SK-N-SH treated with all-trans-retinoic acid at 6 μM for 48 hours (cell line): ENCODE data around the gene PDSS2.

ENCODE experiments used
- ATAC-seq: fragments of 200-7000 bp; cut with Tn5 transposase; 3 replicates; pipeline ENCODE4 v1.9.1; 2020; ENCODE audit warnings: mild to moderate bottlenecking, moderate library complexity
- ARNTL ChIP-seq: fragments of 450-650 bp; formaldehyde crosslinking; IDR thresholded peaks from 2 replicates; pipeline ENCODE4 v1.5.0; 2020; ENCODE audit warnings: low read depth, mild to moderate bottlenecking, moderate library complexity, borderline replicate concordance
- BACH2 ChIP-seq: fragments of 250-450 bp; sonication (Bioruptor Pico); IDR thresholded peaks from 2 replicates; pipeline ENCODE4 v1.9.0; 2021; ENCODE audit warnings: mild to moderate bottlenecking, borderline replicate concordance
- CREB5 ChIP-seq: fragments of 250-450 bp; sonication (Bioruptor Pico); IDR thresholded peaks from 2 replicates; pipeline ENCODE4 v1.5.1; 2020; ENCODE audit warnings: low read depth, mild to moderate bottlenecking, moderate library complexity
- CSRNP3 ChIP-seq: fragments of 250-450 bp; sonication (Bioruptor Pico); IDR thresholded peaks from 2 replicates; pipeline ENCODE4 v1.5.1; 2021; ENCODE audit warnings: mild to moderate bottlenecking, moderate library complexity
- ISL1 ChIP-seq: fragments of 250-450 bp; sonication (Bioruptor Pico); IDR thresholded peaks from 2 replicates; pipeline ENCODE4 v2.1.2; 2022; ENCODE audit warnings: mild to moderate bottlenecking, moderate library complexity
- OSR1 ChIP-seq: fragments of 250-450 bp; sonication (Bioruptor Pico); IDR thresholded peaks from 2 replicates; pipeline ENCODE4 v1.8.0; 2022; ENCODE audit warnings: moderate library complexity, mild to moderate bottlenecking, inconsistent platforms
- PATZ1 ChIP-seq: fragments of 250-450 bp; sonication (Bioruptor Pico); IDR thresholded peaks from 2 replicates; pipeline ENCODE4 v1.8.0; 2020; ENCODE audit warnings: mild to moderate bottlenecking, moderate library complexity, borderline replicate concordance
- POU6F1 ChIP-seq: fragments of 250-450 bp; sonication (Bioruptor Pico); IDR thresholded peaks from 2 replicates; pipeline ENCODE4 v1.8.0; 2021; ENCODE audit warnings: low read depth, mild to moderate bottlenecking, moderate library complexity, borderline replicate concordance
- PPARA ChIP-seq: fragments of 250-450 bp; sonication (Bioruptor Pico); IDR thresholded peaks from 2 replicates; pipeline ENCODE4 v1.5.0; 2020; ENCODE audit warnings: mild to moderate bottlenecking, borderline replicate concordance
- RARB ChIP-seq: fragments of 250-450 bp; sonication (Bioruptor Pico); IDR thresholded peaks from 2 replicates; pipeline ENCODE4 v1.8.0; 2021; ENCODE audit warnings: mild to moderate bottlenecking, moderate library complexity
- SNAI2 ChIP-seq: fragments of 250-450 bp; sonication (Bioruptor Pico); IDR thresholded peaks from 2 replicates; pipeline ENCODE4 v1.5.0; 2020; ENCODE audit warnings: mild to moderate bottlenecking, moderate library complexity
- TCF4 ChIP-seq: fragments of 250-450 bp; sonication (Bioruptor Pico); IDR thresholded peaks from 2 replicates; pipeline ENCODE4 v1.8.0; 2021; ENCODE audit warnings: mild to moderate bottlenecking, moderate library complexity, borderline replicate concordance
- TOX ChIP-seq: fragments of 250-450 bp; sonication (Bioruptor Pico); IDR thresholded peaks from 2 replicates; pipeline ENCODE4 v1.8.0; 2021; ENCODE audit warnings: mild to moderate bottlenecking, moderate library complexity, borderline replicate concordance
- TSHZ2 ChIP-seq: fragments of 250-450 bp; sonication (Bioruptor Pico); IDR thresholded peaks from 2 replicates; pipeline ENCODE4 v1.5.0; 2020; ENCODE audit warnings: mild to moderate bottlenecking, moderate library complexity
- ZC3H10 ChIP-seq: fragments of 250-450 bp; sonication (Bioruptor Pico); IDR thresholded peaks from 2 replicates; pipeline ENCODE4 v1.5.1; 2021; ENCODE audit warnings: mild to moderate bottlenecking, moderate library complexity
- ZFP3 ChIP-seq: fragments of 250-450 bp; sonication (Bioruptor Pico); IDR thresholded peaks from 2 replicates; pipeline ENCODE4 v1.5.0; 2020; ENCODE audit warnings: mild to moderate bottlenecking, moderate library complexity
- ZFP30 ChIP-seq: fragments of 450-650 bp; formaldehyde crosslinking; IDR thresholded peaks from 2 replicates; pipeline ENCODE4 v1.5.0; 2022; ENCODE audit warnings: mild to moderate bottlenecking, moderate library complexity
- ZNF70 ChIP-seq: fragments of 450-650 bp; formaldehyde crosslinking; IDR thresholded peaks from 2 replicates; pipeline ENCODE4 v1.5.0; 2020; ENCODE audit warnings: mild to moderate bottlenecking, moderate library complexity
- ZNF8 ChIP-seq: fragments of 450-650 bp; formaldehyde crosslinking; IDR thresholded peaks from 2 replicates; pipeline ENCODE4 v1.5.0; 2020; ENCODE audit warnings: mild to moderate bottlenecking, moderate library complexity

PDSS2 gene

GRCh38 chr6:107267634-107268033 is 191.7 kb downstream of the PDSS2 start:
- no peak for ATAC-seq
- no peak for TF ChIP-seq CREB5 (CRISPR knock-in tag)
- TF ChIP-seq ZC3H10 (CRISPR knock-in tag) = no peak
- TF ChIP-seq PPARA (CRISPR knock-in tag) = no peak
- TF ChIP-seq SNAI2 = no peak
- TF ChIP-seq BACH2 (CRISPR knock-in tag) = no peak
- no peak for TF ChIP-seq PATZ1 (CRISPR knock-in tag)
- TF ChIP-seq ZFP3 (CRISPR knock-in tag) = no peak
- no peak for TF ChIP-seq ZFP30
- no peak for TF ChIP-seq ARNTL (CRISPR knock-in tag)
- no peak for TF ChIP-seq CSRNP3 (CRISPR knock-in tag)
- no peak for TF ChIP-seq ZNF70 (CRISPR knock-in tag)

- no peak for TF ChIP-seq ZNF8 (CRISPR knock-in tag)
- no peak for TF ChIP-seq TOX (CRISPR knock-in tag)
- TF ChIP-seq ISL1 (CRISPR knock-in tag) = no peak
- no peak for TF ChIP-seq TSHZ2 (CRISPR knock-in tag)
- TF ChIP-seq BACH2 (CRISPR knock-in tag) = no peak
- no peak for TF ChIP-seq ZFP3 (CRISPR knock-in tag)
- TF ChIP-seq RARB = no peak
- no peak for TF ChIP-seq CSRNP3 (CRISPR knock-in tag)
- TF ChIP-seq TCF4 (CRISPR knock-in tag) = no peak
- no peak for TF ChIP-seq POU6F1 (CRISPR knock-in tag)
- ATAC-seq = no peak
Measured at GRCh38 chr6:107267006-107267405, 192.4 kb downstream of the PDSS2 start.

GRCh38 chr6:107266563-107266962 is 192.8 kb downstream of the PDSS2 start:
- TF ChIP-seq OSR1 (CRISPR knock-in tag) = no peak
- no peak for TF ChIP-seq PPARA (CRISPR knock-in tag)
- no peak for ATAC-seq
